OCI-LY1 (cell line): ENCODE measurements around the gene ADAMTS15.
"Not testable (repeated sequence)": the region's sequence is repeated elsewhere in the genome, so short reads cannot be mapped to it uniquely, and the experiment has no call there.

Experiments
- H2AFZ ChIP-seq: fragments of 200-600 bp; sonication (generic), shearing (Covaris generic); 2 replicates; pipeline ENCODE4 v1.6.0; 2014; ENCODE audit warnings: antibody characterized with exemption, mild to moderate bottlenecking, low read length
- H3F3A ChIP-seq: fragments of 200-600 bp; sonication (generic), shearing (Covaris generic); 2 replicates; pipeline ENCODE4 v1.6.0; 2014; ENCODE audit warnings: mild to moderate bottlenecking, antibody characterized with exemption, low read length, moderate library complexity; ENCODE audit not compliant: insufficient read depth
- H3K27ac ChIP-seq: fragments of 200-600 bp; sonication (generic); 2 replicates; pipeline ENCODE4 v1.5.1; 2014; ENCODE audit warnings: low read length, mixed run types, mild to moderate bottlenecking, low read depth; ENCODE audit not compliant: poor library complexity, severe bottlenecking
- H3K27me3 ChIP-seq: fragments of 200-600 bp; sonication (generic); 2 replicates; pipeline ENCODE4 v1.6.0; 2014; ENCODE audit warnings: antibody characterized with exemption, mild to moderate bottlenecking, low read length, moderate library complexity; ENCODE audit not compliant: insufficient read depth
- H3K36me3 ChIP-seq: fragments of 200-600 bp; sonication (generic); 2 replicates; pipeline ENCODE4 v1.6.1; 2014; ENCODE audit warnings: mild to moderate bottlenecking, antibody characterized with exemption, low read length, moderate library complexity, mixed read lengths; ENCODE audit not compliant: insufficient read depth
- H3K4me1 ChIP-seq: fragments of 200-600 bp; sonication (generic); 2 replicates; pipeline ENCODE4 v1.5.1; 2014; ENCODE audit warnings: mild to moderate bottlenecking, low read length, moderate library complexity; ENCODE audit not compliant: insufficient read depth, severe bottlenecking
- H3K4me2 ChIP-seq: fragments of 200-600 bp; sonication (generic), shearing (Covaris generic); 2 replicates; pipeline ENCODE4 v1.6.1; 2014; ENCODE audit warnings: low read length
- H3K4me3 ChIP-seq: fragments of 200-600 bp; sonication (generic); 2 replicates; pipeline ENCODE4 v1.5.1; 2014; ENCODE audit warnings: low read length, low read depth, mild to moderate bottlenecking, mixed read lengths; ENCODE audit not compliant: poor library complexity, severe bottlenecking
- H3K79me2 ChIP-seq: fragments of 200-600 bp; shearing (Covaris generic); 2 replicates; pipeline ENCODE4 v1.6.1; 2016; ENCODE audit warnings: mixed run types, low read length, mixed read lengths; ENCODE audit not compliant: insufficient read depth
- H3K9ac ChIP-seq: fragments of 200-600 bp; sonication (generic), shearing (Covaris generic); 2 replicates; pipeline ENCODE4 v1.6.1; 2014; ENCODE audit warnings: mild to moderate bottlenecking, low read length, mixed read lengths
- H3K9me2 ChIP-seq: fragments of 200-600 bp; sonication (generic), shearing (Covaris generic); 2 replicates; pipeline ENCODE4 v1.6.1; 2014; ENCODE audit warnings: low read depth, mild to moderate bottlenecking, low read length, mixed read lengths
- H3K9me3 ChIP-seq: fragments of 200-600 bp; shearing (Covaris generic); 2 replicates; pipeline ENCODE4 v1.6.1; 2014; ENCODE audit warnings: low read length, mixed read lengths
- H4K20me1 ChIP-seq: fragments of 200-600 bp; sonication (generic), shearing (Covaris generic); 2 replicates; pipeline ENCODE4 v1.6.0; 2016; ENCODE audit warnings: mild to moderate bottlenecking, low read length; ENCODE audit not compliant: insufficient read depth
- EZH2 ChIP-seq: fragments of 200-600 bp; sonication (generic), shearing (Covaris generic); IDR thresholded peaks from 2 replicates; pipeline ENCODE4 v1.8.0; 2017; ENCODE audit warnings: borderline replicate concordance, mixed run types, mild to moderate bottlenecking, antibody characterized with exemption, low read length, moderate library complexity, mixed read lengths
- TF ChIP-seq, protein P1 (sequence below): fragments of 200-600 bp; sonication (generic), shearing (Covaris generic); IDR thresholded peaks from 2 replicates; pipeline ENCODE4 v1.5.1; 2017; ENCODE audit warnings: mild to moderate bottlenecking, antibody characterized with exemption, low read length, moderate library complexity, mixed read lengths

The ADAMTS15 gene

DNA sequence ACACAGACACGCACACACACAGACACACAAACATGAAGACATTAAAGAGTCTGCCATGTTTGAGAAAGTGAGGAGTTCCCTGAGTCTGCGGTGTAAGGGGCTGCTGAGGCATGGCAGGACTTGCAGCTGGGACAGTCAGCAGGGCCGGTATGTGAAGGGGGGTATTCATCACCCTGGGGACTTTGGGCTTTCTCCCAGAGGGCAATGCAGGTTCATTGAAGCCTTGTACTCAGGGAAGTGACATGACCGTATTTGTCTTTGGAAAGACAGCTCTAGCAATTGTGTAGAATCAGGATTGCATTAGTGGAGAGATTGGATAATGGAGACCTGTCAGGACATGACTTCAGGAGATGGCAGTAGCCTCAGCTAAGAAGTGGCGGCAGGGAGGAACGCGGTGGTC lies 10.6 kb upstream of the ADAMTS15 start:
- no peaks in the 10 kb centered on the region for H4K20me1 ChIP-seq
- H3K4me1 ChIP-seq, result no peaks in the 10 kb centered on the region
- no peak overlapping the region for H2AFZ ChIP-seq
- no peaks in the 10 kb centered on the region for H3K79me2 ChIP-seq
- no peak overlapping the region for H3K9ac ChIP-seq
- no peaks in the 10 kb centered on the region for H3K9me2 ChIP-seq
- H3K27ac ChIP-seq, result no peak overlapping the region
- H3K4me2 ChIP-seq, result no peak overlapping the region
- H3F3A ChIP-seq, result no peaks in the 10 kb centered on the region
- no peaks in the 10 kb centered on the region for H3K27me3 ChIP-seq
- no peak overlapping the region for H3K4me3 ChIP-seq
- H3K36me3 ChIP-seq, result no peaks in the 10 kb centered on the region
- TF ChIP-seq, protein P1, sequence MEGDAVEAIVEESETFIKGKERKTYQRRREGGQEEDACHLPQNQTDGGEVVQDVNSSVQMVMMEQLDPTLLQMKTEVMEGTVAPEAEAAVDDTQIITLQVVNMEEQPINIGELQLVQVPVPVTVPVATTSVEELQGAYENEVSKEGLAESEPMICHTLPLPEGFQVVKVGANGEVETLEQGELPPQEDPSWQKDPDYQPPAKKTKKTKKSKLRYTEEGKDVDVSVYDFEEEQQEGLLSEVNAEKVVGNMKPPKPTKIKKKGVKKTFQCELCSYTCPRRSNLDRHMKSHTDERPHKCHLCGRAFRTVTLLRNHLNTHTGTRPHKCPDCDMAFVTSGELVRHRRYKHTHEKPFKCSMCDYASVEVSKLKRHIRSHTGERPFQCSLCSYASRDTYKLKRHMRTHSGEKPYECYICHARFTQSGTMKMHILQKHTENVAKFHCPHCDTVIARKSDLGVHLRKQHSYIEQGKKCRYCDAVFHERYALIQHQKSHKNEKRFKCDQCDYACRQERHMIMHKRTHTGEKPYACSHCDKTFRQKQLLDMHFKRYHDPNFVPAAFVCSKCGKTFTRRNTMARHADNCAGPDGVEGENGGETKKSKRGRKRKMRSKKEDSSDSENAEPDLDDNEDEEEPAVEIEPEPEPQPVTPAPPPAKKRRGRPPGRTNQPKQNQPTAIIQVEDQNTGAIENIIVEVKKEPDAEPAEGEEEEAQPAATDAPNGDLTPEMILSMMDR, result no peak
- TF ChIP-seq EZH2, result no peak
- no peaks in the 10 kb centered on the region for H3K9me3 ChIP-seq

GRCh38 chr11:130438401-130439159 lies 9.9 kb upstream of the ADAMTS15 start:
- not testable (repeated sequence) for H3K9me2 ChIP-seq, H3K4me1 ChIP-seq, H3K9me3 ChIP-seq, H3K36me3 ChIP-seq, H3K79me2 ChIP-seq, H3K9ac ChIP-seq, H3K4me3 ChIP-seq, H4K20me1 ChIP-seq, H3F3A ChIP-seq, H3K4me2 ChIP-seq, H3K27me3 ChIP-seq, H2AFZ ChIP-seq, H3K27ac ChIP-seq

DNA sequence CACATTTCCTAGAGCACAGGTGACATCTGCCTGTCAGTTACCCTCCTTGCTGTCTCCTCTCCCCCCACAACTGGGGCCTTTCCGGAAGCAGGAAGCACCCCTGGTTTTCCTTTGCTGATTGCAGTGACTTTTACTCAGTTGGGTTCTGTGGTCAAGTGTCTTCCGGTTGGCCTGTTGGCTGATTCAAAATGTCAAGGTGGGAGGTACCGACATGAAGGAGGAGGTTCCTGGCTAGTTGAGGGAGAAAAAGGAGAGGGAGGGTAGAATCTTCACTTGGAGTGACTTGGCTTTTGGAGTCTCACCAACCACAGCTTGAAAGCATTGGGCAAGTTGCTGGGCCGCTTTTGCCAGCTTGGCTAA lies 9.3 kb upstream of the ADAMTS15 start:
- H3K36me3 ChIP-seq, result no peaks in the 10 kb centered on the region
- TF ChIP-seq, protein P1, result no peak
- TF ChIP-seq EZH2, result no peak
- no peaks in the 10 kb centered on the region for H4K20me1 ChIP-seq
- no peaks in the 10 kb centered on the region for H3K9me3 ChIP-seq
- no peak overlapping the region for H3K9ac ChIP-seq
- H3K79me2 ChIP-seq, result no peaks in the 10 kb centered on the region
- no peaks in the 10 kb centered on the region for H3K4me1 ChIP-seq
- H3K27ac ChIP-seq, result no peak overlapping the region
- H2AFZ ChIP-seq, result no peak overlapping the region
- no peaks in the 10 kb centered on the region for H3K9me2 ChIP-seq
- H3K27me3 ChIP-seq, result no peaks in the 10 kb centered on the region
- H3K4me2 ChIP-seq, result no peak overlapping the region
- no peaks in the 10 kb centered on the region for H3F3A ChIP-seq
- no peak overlapping the region for H3K4me3 ChIP-seq

DNA sequence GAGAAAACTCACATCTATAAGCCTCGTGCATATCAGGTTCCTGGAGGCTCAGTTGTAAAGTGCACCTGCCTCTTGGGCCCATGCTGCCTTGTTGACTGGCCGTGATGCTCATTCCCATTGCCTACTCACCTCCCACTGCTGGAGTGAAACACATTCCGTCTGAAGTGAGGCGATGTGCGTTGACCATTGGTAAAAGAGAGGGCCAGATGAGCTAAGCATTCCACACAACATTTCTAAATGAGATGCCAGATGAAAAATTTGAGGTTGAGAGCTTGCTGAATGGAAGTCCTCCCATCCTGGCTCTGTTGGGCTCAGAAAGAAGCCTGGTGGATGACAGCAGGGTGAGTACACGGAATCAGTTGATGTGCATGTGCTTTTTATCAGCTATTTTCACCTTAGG lies 8.6 kb upstream of the ADAMTS15 start:
- no peaks in the 10 kb centered on the region for H3K9me3 ChIP-seq
- TF ChIP-seq, protein P1, result no peak
- TF ChIP-seq EZH2, result no peak
- no peak overlapping the region for H3K4me3 ChIP-seq
- no peaks in the 10 kb centered on the region for H3K9me2 ChIP-seq
- no peaks in the 10 kb centered on the region for H3K4me1 ChIP-seq
- no peak overlapping the region for H3K4me2 ChIP-seq
- H2AFZ ChIP-seq, result no peak overlapping the region
- H3K36me3 ChIP-seq, result no peaks in the 10 kb centered on the region
- H3F3A ChIP-seq, result no peaks in the 10 kb centered on the region
- no peak overlapping the region for H3K27ac ChIP-seq
- H3K27me3 ChIP-seq, result no peaks in the 10 kb centered on the region
- H4K20me1 ChIP-seq, result no peaks in the 10 kb centered on the region
- no peaks in the 10 kb centered on the region for H3K79me2 ChIP-seq
- no peak overlapping the region for H3K9ac ChIP-seq
